HuH-7.5 (cell line): ENCODE results near the gene CUL1.

Experiments used
- DNase-seq: peaks from one replicate; pipeline ENCODE4 v3.0.0; 2011; ENCODE audit warnings: low spot score

The CUL1 gene

DNA sequence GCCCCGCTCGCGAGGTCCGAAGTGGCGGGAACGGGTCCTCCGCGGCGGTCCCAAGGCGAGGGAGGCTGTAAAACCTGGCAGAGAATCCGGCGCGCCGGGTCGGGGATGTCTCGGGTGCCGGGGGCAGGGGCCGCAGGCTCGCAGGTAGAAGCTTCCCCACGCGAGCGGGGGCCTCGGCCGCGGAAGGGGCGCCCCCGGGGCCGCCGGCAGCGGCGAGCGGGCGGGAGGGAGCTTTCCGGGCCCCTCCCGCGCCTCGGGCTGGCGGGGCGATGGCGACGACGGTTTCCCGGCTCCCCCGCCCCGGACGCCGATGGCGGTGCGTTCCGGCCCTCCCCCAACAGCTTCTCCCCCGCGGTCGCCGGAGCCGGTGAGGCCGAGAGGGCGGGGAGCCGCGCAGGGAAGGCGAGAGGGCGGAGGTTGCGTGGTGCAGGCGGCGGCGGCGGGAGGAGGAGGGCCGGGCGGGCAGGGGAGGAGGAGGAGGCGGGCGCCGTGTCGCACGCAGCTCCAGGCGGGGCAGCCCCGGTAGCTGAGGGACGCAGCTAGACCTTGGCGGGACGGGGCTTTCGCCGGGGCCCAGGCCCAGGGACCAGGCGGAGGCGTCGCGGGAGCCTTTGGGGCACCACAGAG lies at the start of gene CUL1:
TSS of gene CUL1 (plus strand) at position 507 of the 627 bp plus-strand sequence. CDS start 31,220 bp downstream, outside the sequence.
- DNase-seq, result peak; percentile 53

DNA sequence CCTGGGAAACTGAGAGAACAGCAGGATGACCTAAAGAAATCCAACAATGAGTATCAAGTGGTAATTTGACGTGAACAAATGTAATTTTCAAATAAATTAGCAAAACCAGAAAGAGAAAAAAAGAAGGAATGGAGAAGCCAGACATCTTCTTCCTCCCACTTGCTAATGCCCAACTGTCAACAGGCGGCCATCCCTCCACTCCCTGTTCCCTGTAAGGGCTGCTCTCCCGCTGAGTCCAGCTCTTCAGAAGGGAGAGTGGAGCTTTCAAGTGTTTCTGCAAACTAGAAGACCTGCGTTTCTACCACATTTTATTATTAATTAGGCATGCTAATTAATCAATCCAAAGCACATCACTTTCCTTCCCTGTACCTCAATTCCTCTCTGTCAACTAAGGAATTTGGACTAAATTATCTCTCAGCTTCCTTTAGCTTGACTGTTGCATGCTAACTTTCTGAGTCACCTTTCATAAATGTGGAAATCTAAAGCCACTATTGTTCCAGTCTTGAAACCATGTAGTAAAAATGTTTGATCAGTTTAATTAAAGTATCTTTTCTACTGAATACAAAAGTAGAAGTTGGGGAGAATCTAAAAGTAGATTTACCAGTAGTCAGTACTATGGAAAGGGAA lies 48.4 kb upstream of the CUL1 start:
- no peak for DNase-seq

DNA sequence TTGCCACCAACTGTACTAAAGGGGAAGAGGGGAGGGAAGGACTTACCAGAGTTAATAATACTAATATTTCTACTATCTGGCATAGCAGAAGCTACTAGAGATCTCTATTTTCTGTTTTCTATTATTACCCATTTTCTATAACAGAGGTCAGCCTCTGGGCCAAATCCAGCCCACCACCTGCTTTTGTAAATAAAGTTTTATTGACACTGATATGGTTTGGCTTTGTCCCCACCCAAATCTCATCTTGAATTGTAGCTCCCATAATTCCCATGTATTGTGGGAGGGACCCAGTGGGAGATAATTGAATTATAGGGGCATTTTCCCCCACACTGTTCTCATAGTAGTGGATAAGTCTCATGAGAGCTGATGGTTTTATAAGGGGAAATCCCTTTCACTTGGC lies 45.9 kb upstream of the CUL1 start:
- no peak for DNase-seq

DNA sequence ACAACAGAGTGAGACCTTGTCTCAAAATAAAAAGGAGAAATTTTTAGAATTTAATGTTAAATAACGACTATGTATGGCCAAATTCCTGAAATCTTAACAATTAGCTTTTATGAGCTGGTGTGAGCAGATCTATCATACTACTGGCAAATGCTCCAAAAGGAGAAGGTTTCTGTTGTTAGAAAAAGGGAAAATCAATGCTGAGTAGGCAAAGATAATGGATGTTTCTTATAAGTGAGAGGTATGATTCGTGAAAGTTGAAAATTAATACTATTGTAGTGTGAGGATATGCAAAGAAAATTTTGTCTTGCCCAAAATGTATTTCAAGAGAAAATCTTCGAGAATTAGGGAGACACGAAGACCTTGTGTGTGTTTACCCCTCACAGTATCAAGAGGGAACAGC lies 40.8 kb upstream of the CUL1 start:
- DNase-seq, result no peak

DNA sequence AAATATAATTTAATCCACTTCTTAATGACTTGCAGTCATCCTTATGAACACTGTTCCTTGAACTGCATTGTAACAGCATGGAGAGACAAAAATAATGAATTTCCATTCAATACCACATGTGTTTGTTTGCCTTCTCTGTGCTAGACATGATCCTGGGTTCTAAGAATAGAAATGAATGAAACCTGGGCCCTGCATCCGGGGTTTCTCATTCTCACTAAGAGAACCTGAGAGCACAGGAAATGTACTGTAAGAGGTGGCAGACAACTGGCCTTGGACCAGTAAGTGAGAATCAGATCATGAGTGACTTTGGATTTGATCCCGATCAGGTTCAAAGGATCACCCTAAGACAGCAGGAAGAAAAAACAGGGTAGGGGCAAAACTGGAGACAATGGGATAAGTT lies 37.2 kb upstream of the CUL1 start:
- DNase-seq, result no peak

DNA sequence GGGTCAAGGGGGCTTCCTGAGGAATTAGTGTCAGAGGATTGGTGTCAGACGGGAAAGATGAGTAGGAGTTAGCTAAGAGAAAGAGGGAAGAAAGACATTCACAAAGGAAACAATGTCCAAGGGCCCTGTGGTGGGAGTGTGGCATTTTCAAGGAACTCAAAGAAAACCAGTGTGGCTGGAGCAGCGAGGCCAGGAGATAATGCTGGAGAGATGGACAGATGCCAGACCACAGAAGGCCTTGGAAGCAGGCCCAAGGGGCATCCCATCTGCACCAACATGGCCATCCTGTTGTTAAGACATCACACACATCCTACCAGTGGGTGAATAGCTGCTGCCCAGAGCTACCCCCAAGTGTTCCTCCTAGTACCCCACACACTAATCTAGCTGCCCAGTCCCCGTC lies 36.1 kb upstream of the CUL1 start:
- no peak for DNase-seq

DNA sequence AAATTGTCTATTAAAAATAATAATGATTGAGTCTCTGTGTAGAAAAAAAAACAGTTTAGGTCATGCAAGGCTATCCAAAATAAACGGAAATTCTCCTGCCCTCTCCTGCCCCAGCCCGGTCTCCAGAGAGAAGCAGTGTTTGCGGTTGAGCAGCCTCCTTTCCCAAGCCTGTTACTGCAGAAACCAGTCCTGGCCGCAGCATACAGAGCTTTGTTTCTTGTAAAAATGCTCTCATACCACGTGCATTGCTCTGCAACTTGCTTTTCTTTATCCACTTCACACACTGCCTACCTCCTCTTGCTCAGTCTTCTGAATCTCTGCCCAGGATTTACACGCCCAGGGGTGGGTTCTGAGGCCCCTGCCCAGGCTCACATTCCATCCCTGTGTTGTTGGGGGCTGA lies 34.4 kb upstream of the CUL1 start:
- DNase-seq, result no peak

DNA sequence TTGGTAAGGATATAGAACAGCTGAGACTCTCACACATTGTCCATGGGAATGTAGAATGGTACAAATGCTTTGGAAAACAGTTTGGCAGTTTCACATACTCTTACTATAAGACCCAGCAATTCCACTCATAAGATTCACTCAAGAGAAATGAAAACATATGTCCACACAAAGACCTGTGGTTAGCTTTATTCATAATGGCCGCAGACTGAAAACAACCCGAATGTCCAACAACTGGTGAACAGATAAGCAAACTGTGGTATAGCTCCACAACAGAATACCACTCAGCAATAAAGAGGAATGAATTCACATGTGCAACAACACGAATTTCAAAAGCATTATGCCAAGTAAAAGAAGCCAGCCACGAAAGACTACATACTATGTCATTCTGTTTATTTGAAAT lies 33.5 kb upstream of the CUL1 start:
- no peak for DNase-seq

DNA sequence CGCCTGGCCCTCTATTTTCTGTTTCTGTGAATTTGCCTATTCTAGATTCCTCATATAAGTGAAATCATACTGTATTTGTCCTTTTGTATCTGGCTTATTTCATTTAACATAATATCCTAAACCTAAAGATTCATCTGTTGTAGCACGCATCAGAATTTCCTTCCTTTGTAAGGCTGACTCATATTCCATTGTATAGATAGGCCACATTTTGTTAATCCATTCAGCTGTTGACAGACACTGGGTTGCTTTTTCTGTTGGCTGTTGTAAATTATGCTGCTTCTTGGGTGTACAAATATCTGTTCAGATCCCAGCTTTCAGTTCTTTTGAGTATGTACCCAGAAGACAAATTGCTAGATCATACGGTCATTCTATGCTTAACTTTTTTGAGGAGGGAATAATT lies 28.8 kb upstream of the CUL1 start:
- DNase-seq, result no peak

DNA sequence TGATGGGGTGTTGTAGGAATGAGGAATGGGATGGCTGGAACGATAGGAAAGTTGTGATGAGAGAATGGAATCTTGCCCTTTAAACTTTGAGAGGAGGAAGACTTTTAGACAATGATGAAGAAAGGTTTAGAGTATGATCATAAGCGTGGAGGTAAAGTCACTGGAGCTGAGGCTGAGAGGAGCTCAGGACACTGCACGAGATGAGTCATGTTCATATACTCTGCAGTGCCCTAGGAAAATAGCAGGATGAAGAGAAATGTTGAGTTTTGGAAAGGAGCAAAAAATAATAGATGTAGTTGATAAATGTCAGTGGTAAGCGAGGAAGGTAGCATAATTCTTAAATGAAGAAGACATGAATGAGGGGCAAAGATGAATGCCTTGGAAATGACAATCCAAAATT lies 28.3 kb upstream of the CUL1 start:
- DNase-seq, result no peak

DNA sequence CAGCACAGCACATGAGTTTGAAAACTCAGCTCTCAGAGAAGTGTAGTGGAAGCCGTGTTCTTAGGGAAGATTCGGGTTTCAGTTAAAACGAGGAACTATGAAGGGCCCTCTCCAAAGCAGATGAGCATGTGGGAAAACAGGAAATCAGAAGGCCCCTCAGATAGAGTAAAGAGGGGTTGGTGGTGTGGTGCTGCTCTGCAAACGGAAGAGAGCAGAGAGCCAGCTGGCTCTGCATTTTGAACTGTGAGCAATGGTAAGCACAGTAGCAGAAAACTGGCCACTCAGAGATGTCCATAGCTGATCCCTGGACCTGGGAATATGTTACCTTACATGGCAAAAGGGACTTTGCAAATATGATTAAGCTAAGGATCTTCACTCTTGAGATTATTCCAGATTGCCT lies 27.9 kb upstream of the CUL1 start:
- no peak for DNase-seq

DNA sequence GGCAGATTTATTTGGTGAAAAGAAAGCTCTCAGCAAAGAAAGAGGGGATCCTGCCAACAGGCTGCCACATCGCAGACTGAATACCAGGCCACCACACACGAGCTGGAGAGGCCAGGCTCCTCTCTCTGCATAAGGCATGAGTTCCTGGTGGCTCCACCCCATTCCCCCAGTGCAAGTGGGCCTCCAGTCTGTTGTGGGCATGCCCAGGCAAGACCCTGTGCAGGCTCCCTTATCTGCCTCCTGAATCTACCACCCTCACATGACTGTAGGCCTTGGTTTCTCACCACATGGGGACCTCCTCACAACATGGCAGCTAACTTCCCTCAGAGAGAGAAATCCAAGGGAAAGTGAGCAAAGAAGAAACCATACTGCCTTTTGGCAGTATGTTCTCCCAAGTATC lies 26.7 kb upstream of the CUL1 start:
- DNase-seq, result no peak

DNA sequence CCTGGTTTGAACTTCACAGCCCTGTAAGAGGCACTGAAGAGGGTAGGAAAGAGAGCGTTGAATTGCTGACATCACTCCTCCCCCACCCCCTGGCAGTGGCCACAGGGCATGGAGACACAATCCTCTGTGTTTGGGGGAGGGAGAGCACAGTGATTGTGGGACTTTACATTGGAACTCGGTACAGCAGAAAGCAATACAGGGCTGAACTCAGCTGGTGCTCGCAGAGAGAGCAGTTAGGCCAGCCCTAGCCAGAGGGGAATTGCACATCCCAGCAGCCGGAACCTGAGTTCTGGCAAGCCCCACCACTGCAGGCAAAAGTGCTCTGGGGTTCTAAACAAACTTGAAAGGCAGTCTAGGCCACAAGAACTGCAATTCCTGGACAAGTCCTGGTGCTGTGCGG lies 24.0 kb upstream of the CUL1 start:
- DNase-seq, result no peak

DNA sequence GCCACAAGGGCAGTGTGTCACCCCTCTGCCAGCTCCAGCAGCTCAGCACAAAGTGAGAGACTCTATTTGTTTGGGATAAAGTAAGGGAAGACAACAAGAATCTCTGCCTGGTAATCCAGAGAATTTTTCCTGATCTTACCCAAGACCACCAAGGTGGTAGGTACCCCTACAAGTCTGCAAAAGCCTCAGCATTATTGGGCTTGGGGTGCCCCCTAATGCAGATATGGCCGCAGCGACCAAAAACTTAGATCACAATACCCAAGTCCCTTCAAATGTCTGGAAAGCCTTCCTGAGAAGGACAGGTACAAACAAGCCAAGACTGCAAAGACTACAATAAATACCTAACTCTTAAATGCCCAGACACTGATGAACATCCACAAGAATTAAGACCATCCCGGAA lies 22.4 kb upstream of the CUL1 start:
- no peak for DNase-seq

DNA sequence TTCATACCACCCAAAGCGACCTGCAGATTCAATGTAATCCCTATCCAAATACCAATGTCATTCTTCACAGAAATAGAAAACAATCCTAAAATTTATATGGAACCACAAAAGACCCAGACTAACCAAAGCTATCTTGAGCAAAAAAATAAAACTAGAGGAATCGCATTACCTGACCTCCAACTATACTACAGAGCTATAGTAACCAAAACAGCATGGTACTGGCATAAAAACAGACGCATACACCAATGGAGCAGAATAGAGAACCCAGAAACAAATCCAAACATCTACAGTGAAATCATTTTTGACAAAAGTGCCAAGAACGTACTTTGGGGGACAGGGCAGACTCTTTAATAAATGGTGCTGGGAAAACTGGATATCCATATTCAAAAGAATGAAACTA lies 16.9 kb upstream of the CUL1 start:
- no peak for DNase-seq

DNA sequence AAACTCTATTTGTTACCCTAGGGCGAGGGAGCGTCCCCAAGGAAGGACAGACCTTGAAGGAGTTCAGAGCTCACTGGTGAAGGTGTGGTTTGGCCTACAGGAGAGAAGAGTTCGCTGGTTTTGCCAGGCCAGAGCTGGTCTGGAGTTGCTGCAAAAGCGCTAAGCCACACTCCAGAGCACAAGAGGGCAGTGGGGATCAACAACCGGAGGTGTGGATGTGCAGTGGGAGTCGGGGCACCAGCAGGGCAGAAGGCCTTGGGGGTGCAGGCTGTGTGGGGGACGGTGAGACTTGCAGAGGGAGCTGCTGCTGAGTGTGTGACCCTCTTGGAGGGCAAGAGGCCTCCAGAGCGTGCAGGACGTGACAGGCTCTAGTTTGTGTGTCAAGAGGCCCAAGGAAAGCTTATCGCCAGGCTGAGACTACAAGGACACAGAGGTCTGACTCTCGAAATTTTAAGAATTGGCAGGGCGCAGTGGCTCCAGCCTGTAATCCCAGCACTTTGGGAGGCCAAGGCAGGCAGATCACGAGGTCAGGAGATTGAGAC lies 14.3 kb upstream of the CUL1 start:
- no peak for DNase-seq

DNA sequence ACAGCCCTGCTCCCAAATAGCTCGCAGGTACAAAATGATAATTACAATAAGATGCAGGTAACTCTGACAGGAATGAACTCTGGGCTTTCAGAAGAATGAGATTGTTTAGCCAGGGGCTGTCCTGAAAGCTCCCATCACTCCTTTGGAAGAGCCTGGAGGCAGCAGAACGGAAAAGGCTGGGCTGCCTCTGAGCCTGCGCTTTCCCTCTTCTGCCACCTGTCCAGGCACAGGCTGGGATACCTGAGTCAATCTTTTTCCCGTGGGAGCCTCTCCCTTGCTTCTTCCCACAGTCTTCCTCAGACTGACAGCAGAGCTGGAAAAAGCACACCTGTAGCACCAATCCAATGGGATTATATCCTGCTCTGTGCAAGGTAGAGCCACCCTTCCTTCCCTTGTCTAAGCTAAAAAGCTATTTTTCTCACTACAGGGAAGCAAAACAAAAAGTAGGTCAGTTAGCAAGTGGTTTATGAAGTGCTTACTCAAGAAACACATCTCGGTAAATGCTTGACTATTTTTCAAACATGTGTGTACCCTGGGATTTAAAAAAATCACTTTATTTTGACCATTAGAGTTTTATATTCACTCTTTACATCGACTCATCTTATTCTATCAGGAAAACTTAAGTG lies 12.3 kb upstream of the CUL1 start:
- no peak for DNase-seq

DNA sequence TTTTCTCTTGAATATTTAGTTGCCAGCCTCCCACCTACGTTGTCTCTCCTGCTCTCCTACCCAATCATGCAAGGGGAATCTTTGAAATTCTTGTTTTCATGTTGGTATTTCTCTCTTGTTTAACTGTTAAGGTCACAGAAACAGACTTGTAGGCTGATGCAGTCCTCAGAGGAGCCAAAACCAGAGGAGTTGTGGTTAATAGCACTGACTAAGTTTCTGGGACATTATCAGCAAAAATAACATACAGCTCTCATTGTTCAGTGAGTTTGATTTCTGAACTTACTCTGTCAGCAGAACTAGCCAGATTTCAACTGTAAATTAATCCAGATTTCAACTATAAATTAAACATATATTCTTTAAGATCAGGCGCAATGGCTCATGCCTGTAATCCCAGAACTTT lies 11.1 kb upstream of the CUL1 start:
- no peak for DNase-seq

DNA sequence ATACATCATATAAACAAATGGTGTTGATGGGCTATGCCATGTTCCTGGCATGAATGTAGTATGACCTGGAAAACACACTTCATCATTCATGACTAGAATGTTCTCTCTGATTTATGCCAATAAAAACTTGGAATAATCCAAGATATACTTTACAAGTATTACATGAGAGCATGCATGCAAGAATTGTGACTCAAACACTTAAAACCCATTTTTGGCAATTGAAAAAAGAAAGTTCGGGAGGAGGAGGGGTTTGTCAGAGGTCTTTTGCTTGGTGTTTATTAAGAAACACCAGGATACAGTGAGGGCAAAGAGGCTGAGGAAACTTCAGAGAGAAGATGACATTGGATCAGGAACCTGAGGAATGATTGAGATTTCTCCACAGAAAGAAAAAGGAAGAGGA lies 10.2 kb upstream of the CUL1 start:
- no peak for DNase-seq

DNA sequence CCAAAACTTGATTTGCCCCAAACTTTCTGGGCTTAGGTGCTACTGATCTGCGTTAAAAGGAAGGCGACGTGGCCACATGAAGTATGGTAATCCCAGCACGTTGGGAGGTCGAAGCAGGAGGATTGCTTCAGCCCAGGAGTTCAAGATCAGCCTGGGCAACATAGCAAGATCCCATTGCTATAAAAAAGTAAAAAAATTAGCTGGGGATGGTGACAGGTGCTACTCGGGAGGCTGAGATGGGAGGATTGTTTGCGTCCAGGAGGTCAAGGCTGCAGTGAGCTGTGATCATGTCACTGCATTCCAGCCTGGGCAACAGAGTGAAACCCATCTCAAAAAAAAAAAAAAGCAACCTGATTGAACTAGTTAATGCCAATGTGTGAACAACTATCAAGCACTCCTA lies 5.1 kb upstream of the CUL1 start:
- DNase-seq, result no peak

DNA sequence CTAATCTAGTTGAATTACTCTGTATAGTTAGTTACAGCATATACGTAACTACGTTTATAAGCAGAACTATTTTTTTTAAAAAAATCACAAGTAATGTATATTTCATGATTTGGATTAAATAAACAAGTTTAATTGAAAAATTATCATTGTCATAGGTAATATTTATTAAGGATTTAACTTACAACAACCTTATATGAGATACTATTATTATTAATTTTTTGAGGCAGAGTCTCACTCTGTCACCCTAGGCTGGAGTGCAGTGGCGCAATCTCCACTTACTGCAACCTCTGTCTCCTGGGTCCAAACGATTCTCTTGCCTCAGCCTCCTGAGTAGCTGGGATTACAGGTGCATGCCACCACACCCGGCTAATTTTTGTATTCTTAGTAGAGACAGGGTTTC lies 4.1 kb upstream of the CUL1 start:
- DNase-seq, result no peak

DNA sequence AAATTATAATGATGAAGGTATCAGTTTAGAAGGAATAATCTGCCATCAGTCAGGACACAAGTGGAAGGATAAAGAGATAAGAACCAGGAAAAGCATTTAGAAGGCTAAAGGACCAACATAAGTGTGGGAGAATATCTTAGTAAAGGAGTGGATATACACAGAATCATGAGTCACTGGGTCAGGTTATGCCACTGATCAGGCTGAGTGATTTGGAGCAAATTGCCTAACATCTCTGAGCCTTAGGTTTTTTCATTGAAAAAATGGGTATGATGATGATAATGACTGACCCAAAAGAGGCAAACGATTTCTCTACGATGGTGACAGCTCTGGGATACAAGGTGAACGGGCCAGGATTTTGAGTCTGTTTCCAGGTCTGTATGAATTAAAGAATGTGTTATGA lies 2.8 kb upstream of the CUL1 start:
- no peak for DNase-seq

DNA sequence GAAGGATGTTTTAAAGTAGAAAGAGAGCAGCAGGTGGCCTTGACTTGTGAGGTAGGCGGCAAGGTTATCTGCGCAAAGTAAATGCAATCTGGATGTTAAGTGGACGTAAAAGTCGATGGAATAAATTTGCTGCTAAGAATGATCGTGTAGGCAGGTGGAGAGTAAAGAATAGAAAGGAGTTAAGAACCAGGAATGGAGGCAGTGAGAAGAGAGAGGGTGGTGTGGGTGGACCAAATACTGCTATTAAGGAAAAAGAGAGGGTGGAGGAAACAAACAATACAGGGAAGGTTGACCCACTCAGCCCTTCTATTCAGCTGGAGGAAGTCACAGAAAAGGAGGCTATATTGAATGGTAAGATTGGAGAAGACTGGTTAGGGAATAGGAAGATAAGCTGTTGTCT lies 1.9 kb upstream of the CUL1 start:
- no peak for DNase-seq
